ENCODE data around the gene AXDND1.

The AXDND1 gene

DNA sequence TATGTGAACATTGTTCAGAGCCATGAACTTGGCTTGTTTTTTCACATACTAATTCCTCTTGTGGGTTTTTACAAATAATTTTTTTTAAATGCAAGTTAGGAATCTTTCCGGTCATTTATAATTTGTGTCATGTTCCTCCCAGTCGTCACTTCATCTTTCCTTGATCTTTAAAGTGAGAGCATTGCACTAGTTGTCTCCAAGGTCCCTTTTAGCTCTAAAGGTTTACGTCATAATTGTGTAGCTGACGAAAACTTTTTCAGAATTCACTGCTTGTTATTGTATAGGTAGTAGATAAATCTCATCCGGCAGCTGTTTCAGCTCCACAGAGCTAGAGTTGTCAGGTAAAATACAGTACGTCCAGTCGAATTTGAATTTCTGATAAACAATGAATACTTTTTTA lies 38.6 kb upstream of the AXDND1 start:
- Histone ChIP-seq H3K4me1 (ENCODE audit: control insufficient read depth in 1 of 2, insufficient read depth in 2 of 2, low read length in 2 of 2) (no peaks in the 10 kb centered on the region), H2BK120ac (ENCODE audit: insufficient read depth, low read length, poor library complexity) (no peak overlapping the region), H2AFZ (ENCODE audit: insufficient read depth, low read length, poor library complexity) (no peak overlapping the region), H3K18ac (ENCODE audit: low read length) (no peak overlapping the region), H3K9me3 (ENCODE audit: insufficient read depth, low read depth, low read length) (peaks cover 2% of the 10 kb centered on the region), H4K91ac (ENCODE audit: low read depth, low read length) (no peak overlapping the region), H3K27ac (ENCODE audit: low read depth, low read length) (no peak overlapping the region), H2BK12ac (ENCODE audit: low read length) (no peak overlapping the region), H4K8ac (ENCODE audit: low read depth, low read length) (no peak overlapping the region), H3K4me3 (ENCODE audit: low read depth, low read length) (no peak overlapping the region), H2AK5ac (ENCODE audit: low read length) (no peak overlapping the region), H3K4ac (ENCODE audit: low read depth, low read length) (no peak overlapping the region), H2BK5ac (ENCODE audit: low read depth, low read length, poor library complexity) (no peak overlapping the region), H3K23ac (ENCODE audit: low read length) (no peak overlapping the region), H3K79me1 (ENCODE audit: low read length) (no peaks in the 10 kb centered on the region), H3K36me3 (ENCODE audit: control insufficient read depth in 1 of 2, insufficient read depth in 2 of 2, low read length in 2 of 2) (no peaks in the 10 kb centered on the region), H3K79me2 (ENCODE audit: control insufficient read depth, insufficient read depth, low read length, poor library complexity) (no peaks in the 10 kb centered on the region), H3K9ac (ENCODE audit: low read length) (no peak overlapping the region), H4K12ac (ENCODE audit: low read depth, low read length) (no peak overlapping the region), H3K4me2 (ENCODE audit: low read length) (no peak overlapping the region), H3K27me3 (ENCODE audit: insufficient read depth, low read length) (no peaks in the 10 kb centered on the region), H3K14ac (ENCODE audit: low read length) (no peak overlapping the region)
- DNase-seq: no peak
- WGBS (ENCODE audit: extremely low coverage, insufficient coverage, insufficient read length): no CpG with 5 or more reads among the region's 7 CpGs

- Histone ChIP-seq H3K36me3 (ENCODE audit: control insufficient read depth in 1 of 2, insufficient read depth in 2 of 2, low read length in 2 of 2) (no peaks in the 10 kb centered on the region), H3K79me1 (ENCODE audit: low read length) (no peaks in the 10 kb centered on the region), H3K4me3 (ENCODE audit: low read depth, low read length) (no peak overlapping the region), H2BK120ac (ENCODE audit: insufficient read depth, low read length, poor library complexity) (no peak overlapping the region), H2AFZ (ENCODE audit: insufficient read depth, low read length, poor library complexity) (no peak overlapping the region), H3K18ac (ENCODE audit: low read length) (no peak overlapping the region), H3K79me2 (ENCODE audit: control insufficient read depth, insufficient read depth, low read length, poor library complexity) (no peaks in the 10 kb centered on the region), H3K14ac (ENCODE audit: low read length) (no peak overlapping the region), H3K27ac (ENCODE audit: low read depth, low read length) (no peak overlapping the region), H3K4me2 (ENCODE audit: low read length) (no peak overlapping the region), H2BK5ac (ENCODE audit: low read depth, low read length, poor library complexity) (no peak overlapping the region), H4K8ac (ENCODE audit: low read depth, low read length) (no peak overlapping the region), H2AK5ac (ENCODE audit: low read length) (no peak overlapping the region), H3K4me1 (ENCODE audit: control insufficient read depth in 1 of 2, insufficient read depth in 2 of 2, low read length in 2 of 2) (no peaks in the 10 kb centered on the region), H3K4ac (ENCODE audit: low read depth, low read length) (no peak overlapping the region), H3K9me3 (ENCODE audit: insufficient read depth, low read depth, low read length) (peaks cover 2% of the 10 kb centered on the region), H4K12ac (ENCODE audit: low read depth, low read length) (no peak overlapping the region), H4K91ac (ENCODE audit: low read depth, low read length) (no peak overlapping the region), H3K27me3 (ENCODE audit: insufficient read depth, low read length) (no peaks in the 10 kb centered on the region), H2BK12ac (ENCODE audit: low read length) (no peak overlapping the region), H3K9ac (ENCODE audit: low read length) (no peak overlapping the region), H3K23ac (ENCODE audit: low read length) (no peak overlapping the region)
- peak in 1 of 2 donors; percentile 52 for DNase-seq
- WGBS (ENCODE audit: extremely low coverage, insufficient coverage, insufficient read length): no CpG with 5 or more reads among the region's 3 CpGs
These were observed 38.1 kb upstream of the AXDND1 start for GRCh38 chr1:179327679-179328078.

DNA sequence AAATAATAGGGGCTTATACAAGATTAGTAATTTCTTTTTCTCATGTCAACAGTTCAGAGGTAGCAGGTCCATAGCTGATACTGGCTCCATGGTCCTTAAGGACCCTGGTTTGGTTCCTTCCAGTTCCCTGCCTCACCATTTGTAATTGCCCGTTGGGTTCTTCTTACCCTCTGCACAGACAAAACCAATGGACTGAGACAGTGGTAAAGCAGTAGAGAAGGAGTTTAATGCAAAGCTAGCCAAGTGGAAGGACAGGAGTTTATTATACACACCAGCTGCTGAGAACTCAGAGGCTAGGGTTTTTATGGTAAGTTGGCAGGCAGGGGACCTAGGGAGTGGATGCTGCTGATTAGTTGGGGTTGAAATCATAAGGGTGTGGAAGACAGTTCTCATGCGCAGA lies 35.9 kb upstream of the AXDND1 start:
- DNase-seq: no peak
- Histone ChIP-seq H4K12ac (ENCODE audit: low read depth, low read length) (no peak overlapping the region), H4K8ac (ENCODE audit: low read depth, low read length) (no peak overlapping the region), H2BK120ac (ENCODE audit: insufficient read depth, low read length, poor library complexity) (no peak overlapping the region), H3K4me2 (ENCODE audit: low read length) (no peak overlapping the region), H3K23ac (ENCODE audit: low read length) (no peak overlapping the region), H2AK5ac (ENCODE audit: low read length) (no peak overlapping the region), H3K36me3 (ENCODE audit: control insufficient read depth in 1 of 2, insufficient read depth in 2 of 2, low read length in 2 of 2) (no peaks in the 10 kb centered on the region), H3K27me3 (ENCODE audit: insufficient read depth, low read length) (no peaks in the 10 kb centered on the region), H3K4me1 (ENCODE audit: control insufficient read depth in 1 of 2, insufficient read depth in 2 of 2, low read length in 2 of 2) (no peaks in the 10 kb centered on the region), H2AFZ (ENCODE audit: insufficient read depth, low read length, poor library complexity) (no peak overlapping the region), H3K79me1 (ENCODE audit: low read length) (no peaks in the 10 kb centered on the region), H3K4me3 (ENCODE audit: low read depth, low read length) (no peak overlapping the region), H3K4ac (ENCODE audit: low read depth, low read length) (no peak overlapping the region), H2BK12ac (ENCODE audit: low read length) (no peak overlapping the region), H3K14ac (ENCODE audit: low read length) (no peak overlapping the region), H3K9ac (ENCODE audit: low read length) (no peak overlapping the region), H2BK5ac (ENCODE audit: low read depth, low read length, poor library complexity) (no peak overlapping the region), H4K91ac (ENCODE audit: low read depth, low read length) (no peak overlapping the region), H3K18ac (ENCODE audit: low read length) (no peak overlapping the region), H3K9me3 (ENCODE audit: insufficient read depth, low read depth, low read length) (peaks cover 2% of the 10 kb centered on the region), H3K27ac (ENCODE audit: low read depth, low read length) (no peak overlapping the region), H3K79me2 (ENCODE audit: control insufficient read depth, insufficient read depth, low read length, poor library complexity) (no peaks in the 10 kb centered on the region)
- no CpG with 5 or more reads among the region's 2 CpGs for WGBS (ENCODE audit: extremely low coverage, insufficient coverage, insufficient read length)

DNA sequence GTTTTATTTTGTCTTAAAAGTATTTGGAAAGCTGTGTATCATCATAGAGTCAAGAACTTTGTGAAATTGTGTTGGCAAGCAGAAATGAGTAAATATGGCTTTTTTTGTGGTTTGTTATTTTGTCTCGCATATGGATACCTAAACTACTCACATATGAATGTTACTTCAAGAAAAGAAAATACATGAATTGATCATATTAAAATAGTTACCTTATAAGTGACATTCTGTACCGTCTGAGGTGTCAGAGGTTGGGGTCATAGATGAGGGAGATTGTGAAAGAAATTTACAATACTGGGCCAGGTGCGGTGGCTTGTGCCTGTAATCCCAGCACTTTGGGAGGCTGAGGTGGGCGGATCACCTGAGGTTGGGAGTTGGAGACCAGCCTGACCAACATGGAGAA lies 31.3 kb upstream of the AXDND1 start:
- no peak overlapping the region for H3K23ac ChIP-seq (ENCODE audit: low read length)
- no peak overlapping the region for H2BK5ac ChIP-seq (ENCODE audit: low read depth, low read length, poor library complexity)
- H2AFZ ChIP-seq (ENCODE audit: insufficient read depth, low read length, poor library complexity): no peak overlapping the region
- H3K14ac ChIP-seq (ENCODE audit: low read length): no peak overlapping the region
- no peaks in the 10 kb centered on the region for H3K4me1 ChIP-seq (ENCODE audit: control insufficient read depth in 1 of 2, insufficient read depth in 2 of 2, low read length in 2 of 2)
- H2BK12ac ChIP-seq (ENCODE audit: low read length): no peak overlapping the region
- no peak overlapping the region for H3K9ac ChIP-seq (ENCODE audit: low read length)
- no peaks in the 10 kb centered on the region for H3K27me3 ChIP-seq (ENCODE audit: insufficient read depth, low read length)
- no peak overlapping the region for H3K27ac ChIP-seq (ENCODE audit: low read depth, low read length)
- no peak overlapping the region for H2BK120ac ChIP-seq (ENCODE audit: insufficient read depth, low read length, poor library complexity)
- H3K79me1 ChIP-seq (ENCODE audit: low read length): no peaks in the 10 kb centered on the region
- no peaks in the 10 kb centered on the region for H3K36me3 ChIP-seq (ENCODE audit: control insufficient read depth in 1 of 2, insufficient read depth in 2 of 2, low read length in 2 of 2)
- H3K4me2 ChIP-seq (ENCODE audit: low read length): no peak overlapping the region
- DNase-seq: no peak
- H3K4ac ChIP-seq (ENCODE audit: low read depth, low read length): no peak overlapping the region
- H3K79me2 ChIP-seq (ENCODE audit: control insufficient read depth, insufficient read depth, low read length, poor library complexity): no peaks in the 10 kb centered on the region
- H4K8ac ChIP-seq (ENCODE audit: low read depth, low read length): no peak overlapping the region
- no peak overlapping the region for H4K91ac ChIP-seq (ENCODE audit: low read depth, low read length)
- H3K9me3 ChIP-seq (ENCODE audit: insufficient read depth, low read depth, low read length): peaks cover 2% of the 10 kb centered on the region
- H3K4me3 ChIP-seq (ENCODE audit: low read depth, low read length): no peak overlapping the region
- no peak overlapping the region for H2AK5ac ChIP-seq (ENCODE audit: low read length)
- no peak overlapping the region for H4K12ac ChIP-seq (ENCODE audit: low read depth, low read length)
- no peak overlapping the region for H3K18ac ChIP-seq (ENCODE audit: low read length)
- WGBS (ENCODE audit: extremely low coverage, insufficient coverage, insufficient read length): no CpG with 5 or more reads among the region's 4 CpGs
